Measurements from ENCODE around the gene SLC7A8.
A peak's percentile ranks its signal among the peaks of the same experiment; 100 is the strongest.
"Not testable (repeated sequence)": the region's sequence is repeated elsewhere in the genome, so short reads cannot be mapped to it uniquely, and the experiment has no call there.

The SLC7A8 gene

DNA sequence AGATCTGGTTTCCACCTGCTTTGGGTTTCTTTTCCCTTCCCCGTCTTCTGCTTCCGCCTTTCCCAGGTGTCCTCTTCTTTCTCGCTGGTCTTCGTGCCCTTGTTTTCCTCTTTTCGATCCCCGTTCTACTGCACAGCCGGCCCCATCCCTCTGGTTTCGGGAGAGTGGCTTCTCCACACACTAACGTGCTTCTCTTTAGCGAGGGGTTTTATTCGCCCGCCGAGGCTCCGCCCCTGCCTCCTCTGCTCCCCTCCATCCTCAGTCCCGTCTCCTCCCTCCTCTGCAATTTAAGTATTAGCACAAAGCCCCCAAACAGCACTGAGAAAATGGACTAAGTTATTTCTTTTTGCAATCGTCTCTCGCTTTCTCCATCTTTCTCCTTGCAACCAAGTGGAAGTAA is at the start of gene SLC7A8:
Gene SLC7A8 (minus strand): TSS at position 182 of the 400 bp plus-strand sequence. CDS start 746 bp downstream, outside the sequence.
- peak; percentile 21 for DNase-seq

DNA sequence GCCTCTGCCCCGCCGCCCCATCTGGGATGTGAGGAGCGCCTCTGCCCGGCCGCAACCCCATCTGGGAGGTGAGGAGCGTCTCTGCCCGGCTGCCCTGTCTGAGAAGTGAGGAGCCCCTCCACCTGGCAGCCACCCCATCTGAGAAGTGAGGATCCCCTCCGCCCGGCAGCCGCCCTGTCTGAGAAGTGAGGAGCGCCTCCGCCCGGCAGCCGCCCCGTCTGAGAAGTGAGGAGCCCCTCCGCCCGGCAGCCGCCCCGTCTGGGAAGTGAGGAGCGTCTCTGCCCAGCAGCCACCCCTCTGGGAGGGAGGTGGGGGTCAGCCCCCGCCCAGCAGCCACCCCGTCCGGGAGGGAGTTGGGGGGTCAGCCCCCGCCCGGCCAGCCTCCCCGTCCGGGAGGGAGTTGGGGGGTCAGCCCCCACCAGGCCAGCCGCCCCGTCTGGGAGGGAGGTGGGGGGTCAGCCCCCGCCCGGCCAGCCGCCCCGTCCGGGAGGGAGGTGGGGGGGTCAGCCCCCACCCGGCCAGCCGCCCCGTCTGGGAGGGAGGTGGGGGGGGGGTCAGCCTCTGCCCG is 48.9 kb upstream of the SLC7A8 start:
- not testable (repeated sequence) for DNase-seq

GRCh38 chr14:23228812-23229211 is 45.4 kb upstream of the SLC7A8 start:
- DNase-seq, result no peak

GRCh38 chr14:23227566-23227965 is 44.1 kb upstream of the SLC7A8 start:
- no peak for DNase-seq

DNA sequence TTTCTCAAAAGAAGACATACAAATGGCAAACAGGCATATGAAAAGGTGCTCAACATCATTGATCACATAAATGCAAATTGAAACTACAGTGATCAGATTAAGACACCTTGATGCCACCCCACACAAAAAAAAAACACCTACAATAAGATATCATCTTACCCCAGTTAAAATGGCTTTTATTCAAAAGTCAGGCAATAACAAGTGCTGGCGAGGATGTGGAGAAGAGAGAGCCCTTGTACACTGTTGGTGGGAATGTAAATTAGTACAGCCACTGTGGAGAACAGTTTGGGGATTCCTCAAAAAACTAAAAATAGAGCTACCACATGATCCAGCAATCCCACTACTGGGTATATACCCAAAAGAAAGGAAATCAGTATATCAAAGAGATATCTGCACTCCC is 41.5 kb upstream of the SLC7A8 start:
- DNase-seq, result not testable (repeated sequence)

GRCh38 chr14:23219075-23219474 is 35.6 kb upstream of the SLC7A8 start:
- DNase-seq, result no peak

- DNase-seq, result no peak
Observed at GRCh38 chr14:23217032-23218020, 33.9 kb upstream of the SLC7A8 start.

DNA sequence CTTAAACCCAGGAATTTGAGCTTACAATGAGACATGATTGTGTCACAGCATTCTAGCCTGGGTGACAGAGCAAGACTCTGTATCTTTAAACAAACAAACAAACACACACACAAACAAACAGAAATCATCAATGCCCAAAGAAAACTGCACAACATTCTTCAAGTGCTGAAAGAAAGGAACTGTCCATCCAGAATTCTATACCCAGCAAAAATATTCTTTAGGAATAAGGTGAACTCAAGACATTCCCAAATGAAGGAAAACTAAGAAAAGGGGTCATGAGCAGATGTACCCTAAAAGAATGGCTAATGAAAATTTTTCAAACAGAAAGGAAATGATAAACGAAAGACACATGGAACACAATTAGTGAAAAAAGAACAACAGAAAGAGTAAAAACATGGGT is 32.0 kb upstream of the SLC7A8 start:
- no peak for DNase-seq

- DNase-seq, result no peak
Observed at GRCh38 chr14:23209651-23210423, 26.4 kb upstream of the SLC7A8 start.

GRCh38 chr14:23208324-23208723 is 24.9 kb upstream of the SLC7A8 start:
- no peak for DNase-seq

- DNase-seq, result no peak
Observed at GRCh38 chr14:23207146-23207540, 23.7 kb upstream of the SLC7A8 start.

GRCh38 chr14:23206422-23207145 is 23.1 kb upstream of the SLC7A8 start:
- no peak for DNase-seq

DNA sequence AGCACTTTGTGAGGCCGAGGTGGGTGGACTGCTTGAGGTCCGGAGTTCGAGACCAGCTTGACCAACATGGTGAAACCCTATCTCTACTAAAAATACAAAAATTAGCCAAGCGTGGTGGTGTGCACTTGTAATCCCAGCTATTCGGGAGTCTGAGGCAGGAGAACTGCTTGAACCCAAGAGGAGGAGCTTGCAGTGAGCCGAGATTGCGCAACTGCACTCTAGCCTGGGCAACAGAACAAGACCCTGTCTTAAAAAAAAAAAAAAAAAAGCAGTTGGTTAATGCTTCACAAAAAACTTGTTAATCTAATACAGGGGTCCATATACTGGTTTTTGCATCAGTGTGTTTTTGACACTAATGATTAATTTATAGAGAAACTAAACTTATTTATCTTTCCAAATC is 18.5 kb upstream of the SLC7A8 start:
- DNase-seq, result no peak

GRCh38 chr14:23199141-23199540 is 15.7 kb upstream of the SLC7A8 start:
- not testable (repeated sequence) for DNase-seq

DNA sequence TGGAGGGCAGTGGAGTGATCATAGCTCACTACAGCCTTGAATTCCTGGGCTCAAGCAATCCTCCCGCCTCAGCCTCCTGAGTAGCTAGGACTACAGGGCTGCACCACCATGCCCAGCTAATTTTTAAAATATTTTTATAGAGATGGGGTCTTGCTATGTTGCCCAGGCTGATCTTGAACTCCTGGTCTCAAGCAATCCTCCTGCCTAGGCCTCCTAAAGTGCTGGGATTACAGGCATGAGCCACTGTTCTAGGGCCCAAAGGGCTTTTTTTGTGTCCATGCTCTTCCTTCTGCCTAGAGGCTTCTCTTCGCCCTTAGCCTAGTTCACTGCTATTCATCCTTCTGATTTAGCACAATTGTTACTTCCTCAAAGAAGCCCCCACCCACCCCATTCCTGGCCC is 13.0 kb upstream of the SLC7A8 start:
- not testable (repeated sequence) for DNase-seq

DNA sequence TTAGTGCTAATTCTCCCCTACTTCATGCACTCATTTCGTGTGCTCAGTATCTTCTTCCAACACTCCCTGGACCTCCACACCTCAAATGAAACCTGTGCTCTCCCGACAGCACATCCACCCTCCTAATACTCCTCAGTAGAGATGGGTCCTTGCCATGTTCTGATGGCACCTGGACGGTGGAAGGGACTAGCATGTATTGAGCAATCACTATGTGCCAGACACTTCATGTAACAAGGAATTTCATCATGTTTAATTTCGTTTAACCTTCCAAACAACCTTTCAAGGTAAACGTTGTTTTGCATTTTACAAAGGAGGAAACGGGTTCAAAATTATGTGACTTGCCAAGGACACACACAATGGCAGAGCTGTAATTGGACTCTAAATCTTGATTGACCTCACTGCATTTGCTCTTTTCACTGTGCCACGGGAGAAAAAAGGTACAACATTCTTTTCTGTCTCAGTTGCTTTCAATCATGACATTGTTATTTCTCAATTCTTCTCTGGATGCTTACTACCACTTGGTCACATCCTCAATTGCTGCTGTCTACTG is 12.2 kb upstream of the SLC7A8 start:
- DNase-seq, result no peak

- no peak for DNase-seq
Observed at GRCh38 chr14:23193432-23193831, 10.0 kb upstream of the SLC7A8 start.

DNA sequence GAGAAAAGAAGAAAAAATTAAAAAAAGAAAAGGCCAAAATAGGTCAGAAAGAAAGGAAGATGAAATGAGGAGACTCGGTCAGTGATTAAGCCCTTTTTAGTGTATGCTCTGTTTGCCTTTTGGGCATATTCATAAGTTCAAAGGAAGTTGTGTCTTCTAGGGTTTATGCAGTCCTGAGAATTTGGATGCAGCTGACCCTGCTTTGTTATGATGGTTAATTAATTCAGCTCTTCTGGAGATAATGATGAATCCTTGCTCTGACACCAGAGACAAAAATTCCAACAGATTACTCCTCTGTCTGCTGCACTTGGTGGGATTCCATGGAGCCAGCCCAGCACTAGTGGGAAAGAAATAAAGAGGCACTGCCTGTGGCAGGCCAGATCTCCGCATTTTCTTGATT is 4.5 kb upstream of the SLC7A8 start:
- DNase-seq, result no peak

DNA sequence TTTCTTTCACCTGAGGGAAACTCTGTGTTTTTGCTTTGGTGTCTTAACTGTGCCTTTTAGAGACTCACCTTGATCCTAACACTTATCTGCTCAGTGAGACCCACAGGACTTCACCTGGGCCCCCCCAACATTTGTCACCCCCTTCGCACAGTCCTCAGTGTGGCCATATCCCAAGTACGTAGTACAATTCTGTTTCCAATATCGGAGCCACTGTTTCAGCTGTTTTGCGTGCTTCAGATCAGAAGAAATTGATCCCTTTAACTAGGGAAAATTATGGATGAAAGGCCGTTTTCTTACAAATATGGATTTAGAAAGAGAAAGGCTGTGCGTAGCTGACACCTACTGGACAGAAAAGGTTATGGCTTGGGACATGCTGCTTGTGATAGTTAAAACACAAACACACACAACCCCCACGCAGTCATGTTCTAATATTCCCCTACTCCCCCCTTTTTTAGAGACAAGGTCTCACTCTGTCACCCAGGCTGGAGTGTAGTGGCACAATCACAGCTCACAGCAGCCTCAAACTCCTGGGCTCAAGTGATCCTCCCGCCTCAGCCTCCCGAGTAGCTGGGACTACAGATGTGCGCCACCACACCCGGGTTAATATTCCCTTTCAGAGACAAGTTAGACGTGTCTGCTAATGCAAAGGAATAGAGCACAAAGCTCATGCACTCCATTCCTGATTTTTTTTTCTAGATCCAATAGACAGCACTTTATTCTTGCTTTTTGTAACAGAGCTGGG is 3.6 kb upstream of the SLC7A8 start:
- peak; percentile 9 for DNase-seq

GRCh38 chr14:23185063-23185462 is 1.6 kb upstream of the SLC7A8 start:
- DNase-seq, result no peak

GRCh38 chr14:23183158-23183470 is 346 bp downstream of the SLC7A8 start:
- no peak for DNase-seq
